Keratinocyte (primary cell): ENCODE measurements around the gene IQCE. TPM values are rescaled to one million over a fixed set of nuclear protein-coding genes. Genes with fewer than 3 reads are reported as not detected.

Source experiments
- DNase-seq: peaks from one replicate; pipeline ENCODE4 v3.0.0-alpha.2; 2011; ENCODE audit warnings: low read depth, missing footprints, low spot score
- FAIRE-seq: peaks from 2 replicates; lab custom pipeline; 2011; peaks lifted over from hg19 to GRCh38; lab: Jason Lieb, UNC
- H2AFZ ChIP-seq: 2 replicates; pipeline ENCODE4 v1.6.0; 2012; ENCODE audit warnings: low read length, control low read depth, inconsistent platforms; ENCODE audit not compliant: control insufficient read depth
- H3K27ac ChIP-seq: 2 replicates; pipeline ENCODE4 v1.5.1; 2011; ENCODE audit warnings: low read length; ENCODE audit not compliant: control insufficient read depth, insufficient read depth
- H3K27me3 ChIP-seq: 3 replicates; pipeline ENCODE4 v1.6.0; 2011; ENCODE audit warnings: low read length; ENCODE audit not compliant: control insufficient read depth, insufficient read depth; ENCODE audit errors: extremely low read depth
- H3K36me3 ChIP-seq, 2 experiments: 2 replicates in 1 of 2; 3 replicates in 1 of 2; pipeline ENCODE4 v1.5.1; 2011; ENCODE audit warnings: low read length in 2 of 2, mild to moderate bottlenecking in 1 of 2; ENCODE audit not compliant: control insufficient read depth in 2 of 2, insufficient read depth in 2 of 2; ENCODE audit errors: extremely low read depth in 1 of 2
- H3K4me1 ChIP-seq: 3 replicates; pipeline ENCODE4 v1.5.1; 2011; ENCODE audit warnings: low read length; ENCODE audit not compliant: control insufficient read depth, insufficient read depth; ENCODE audit errors: extremely low read depth
- H3K4me2 ChIP-seq: 3 replicates; pipeline ENCODE4 v1.6.0; 2011; ENCODE audit warnings: low read depth, low read length; ENCODE audit not compliant: control insufficient read depth, insufficient read depth; ENCODE audit errors: extremely low read depth
- H3K4me3 ChIP-seq, 3 experiments: fragments of 200-600 bp in 1 of 3; sonication (generic) in 1 of 3; 2 replicates in 2 of 3; 3 replicates in 1 of 3; pipeline ENCODE4 v1.5.1; 2011 to 2016; ENCODE audit warnings: low read length in 3 of 3, mild to moderate bottlenecking in 3 of 3, control low read depth in 2 of 3, inconsistent platforms in 1 of 3, low read depth in 1 of 3, mixed read lengths in 1 of 3, mixed run types in 1 of 3, moderate library complexity in 1 of 3; ENCODE audit not compliant: control insufficient read depth in 2 of 3, insufficient read depth in 2 of 3; ENCODE audit errors: extremely low read depth in 1 of 3
- H3K79me2 ChIP-seq: 2 replicates; pipeline ENCODE4 v1.6.0; 2012; ENCODE audit warnings: low read length; ENCODE audit not compliant: control insufficient read depth, insufficient read depth
- H3K9ac ChIP-seq: 3 replicates; pipeline ENCODE4 v1.6.0; 2011; ENCODE audit warnings: low read length; ENCODE audit not compliant: control insufficient read depth, insufficient read depth; ENCODE audit errors: extremely low read depth
- H3K9me1 ChIP-seq: 3 replicates; pipeline ENCODE4 v1.6.0; 2011; ENCODE audit warnings: low read length; ENCODE audit not compliant: control insufficient read depth, insufficient read depth; ENCODE audit errors: extremely low read depth
- H3K9me3 ChIP-seq: 2 replicates; pipeline ENCODE4 v1.5.1; 2012; ENCODE audit warnings: low read depth, low read length; ENCODE audit not compliant: control insufficient read depth
- H4K20me1 ChIP-seq: 3 replicates; pipeline ENCODE4 v1.6.0; 2011; ENCODE audit warnings: low read length; ENCODE audit not compliant: control insufficient read depth, insufficient read depth; ENCODE audit errors: extremely low read depth
- CTCF ChIP-seq, 3 experiments: IDR thresholded peaks in 1 of 3; conservative IDR thresholded peaks in 1 of 3; optimal IDR thresholded peaks in 1 of 3; 2 replicates in 2 of 3; 3 replicates in 1 of 3; pipeline versions ENCODE3 to v1.5.1; 2011; ENCODE audit warnings: low read length in 3 of 3, mild to moderate bottlenecking in 3 of 3, moderate library complexity in 2 of 3, control low read depth in 1 of 3, inconsistent platforms in 1 of 3; ENCODE audit not compliant: insufficient read depth in 2 of 3; ENCODE audit errors: extremely low read depth in 1 of 3
- EZH2 ChIP-seq: IDR thresholded peaks from one replicate; pipeline ENCODE4 v1.6.1; 2012; ENCODE audit warnings: inconsistent platforms, mild to moderate bottlenecking, low read length, moderate library complexity
- dilution Hi-C: fragments of 300-500 bp; cut with MboI; formaldehyde crosslinking; loops from one replicate; pipeline ENCODE4 v1.7.0; 2020; ENCODE audit warnings: low sequenced_read_pairs; ENCODE audit not compliant: extremely low pct_ligation_motif_present
- polyA plus RNA-seq, 5 experiments: library from polyadenylated mRNA; depleted of rRNA in 3 of 5; stranded (reverse) in 3 of 5; stranded (forward) in 1 of 5; unstranded in 1 of 5; fragments of >200 nt; gene quantifications; 1 replicate in 1 of 5; 2 replicates in 3 of 5; 3 replicates in 1 of 5; pipeline versions ENCODE4 v1.2.1 to v1.2.3, GENCODE V29; 2011 to 2012; ENCODE audit warnings: missing spikeins in 2 of 5, low read depth in 1 of 5, low replicate concordance in 1 of 5

Gene IQCE
- polyA plus RNA-seq, 1 donor (not counting 4 experiments of a cell fraction or from before 2014, with no cell fraction given) = 5.2 TPM

GRCh38 chr7:2520761-2521290 is 38.0 kb upstream of the IQCE start:
- H4K20me1 ChIP-seq = peaks cover 3% of the 10 kb centered on the region
- H3K4me1 ChIP-seq = peaks cover 56% of the 10 kb centered on the region
- FAIRE-seq (peak; percentile 78), DNase-seq (no peak)
- peaks cover under 1% of the 10 kb centered on the region for H3K27me3 ChIP-seq
- H3K36me3 ChIP-seq = peaks cover under 1 to 3% of the 10 kb centered on the region in 2 experiments
- dilution Hi-C loops = no loop called here
- H3K27ac ChIP-seq = peak overlapping the region; percentile 95
- peaks cover 20% of the 10 kb centered on the region for H3K79me2 ChIP-seq
- H3K4me2 ChIP-seq = peak overlapping the region; percentile 96
- TF ChIP-seq CTCF (optimal IDR thresholded peaks at IDR 0.05 in 1 of 3, IDR thresholded peaks at IDR 0.05 in 1 of 3, conservative IDR thresholded peaks at IDR 0.05 in 1 of 3; ENCODE audit: extremely low read depth in 1 of 3, insufficient read depth in 2 of 3, low read length in 3 of 3) = no peak
- TF ChIP-seq EZH2 = no peak
- H3K9ac ChIP-seq = peak overlapping the region; percentile 79
- H2AFZ ChIP-seq = no peak overlapping the region
- peak overlapping the region; percentile 56 to 74 (median 63) for H3K4me3 ChIP-seq
- peaks cover 3% of the 10 kb centered on the region for H3K9me1 ChIP-seq
- no peaks in the 10 kb centered on the region for H3K9me3 ChIP-seq

DNA sequence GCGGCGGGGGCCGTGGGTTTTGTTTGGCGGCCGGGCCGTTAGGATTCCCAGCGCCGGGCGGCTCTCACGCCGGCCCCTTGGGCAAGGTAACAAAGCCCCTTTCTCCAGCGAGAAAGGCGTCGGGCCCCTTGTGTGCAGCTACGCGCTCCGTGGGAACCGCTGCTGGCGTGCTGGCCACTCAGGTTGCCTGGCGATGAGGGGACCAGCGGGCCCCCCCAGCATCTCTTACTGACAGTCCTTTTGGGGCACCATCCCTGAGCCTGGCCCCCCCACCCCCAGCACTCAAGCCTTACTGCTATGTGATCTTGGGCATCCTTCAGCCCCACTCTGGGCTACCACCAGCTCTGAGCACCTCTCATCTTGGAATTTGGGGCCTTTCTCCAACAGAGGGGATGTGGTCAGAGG is 37.4 kb upstream of the IQCE start:
- TF ChIP-seq EZH2 (no peak), CTCF (optimal IDR thresholded peaks at IDR 0.05 in 1 of 3, IDR thresholded peaks at IDR 0.05 in 1 of 3, conservative IDR thresholded peaks at IDR 0.05 in 1 of 3; ENCODE audit: extremely low read depth in 1 of 3, insufficient read depth in 2 of 3, low read length in 3 of 3) (no peak)
- Histone ChIP-seq H3K79me2 (peaks cover 20% of the 10 kb centered on the region), H3K36me3 (peaks cover 3 to 4% of the 10 kb centered on the region in 2 experiments), H2AFZ (no peak overlapping the region), H3K27ac (peak overlapping the region; percentile 95), H4K20me1 (peaks cover 3% of the 10 kb centered on the region), H3K4me2 (peak overlapping the region; percentile 96), H3K9ac (peak overlapping the region; percentile 79), H3K9me3 (no peaks in the 10 kb centered on the region), H3K4me3 (peak overlapping the region; percentile 56 to 74 (median 63)), H3K27me3 (no peaks in the 10 kb centered on the region), H3K9me1 (peaks cover 3% of the 10 kb centered on the region), H3K4me1 (peaks cover 56% of the 10 kb centered on the region)
- DNase-seq (no peak), FAIRE-seq (no peak)
- dilution Hi-C loops = no loop called here
